C4-2B (cell line): Measurements from ENCODE around the gene SPRTN.

Experiments
- H3K27ac ChIP-seq: fragments of 450-650 bp; 2 replicates; pipeline ENCODE4 v1.5.1; 2017
- CTCF ChIP-seq: fragments of 450-650 bp; conservative IDR thresholded peaks from 2 replicates; pipeline ENCODE4 v1.5.1; 2017; ENCODE audit warnings: mild to moderate bottlenecking
- ZFX ChIP-seq: fragments of 450-650 bp; IDR thresholded peaks from 2 replicates; pipeline ENCODE4 v1.6.1; 2017

SPRTN gene

GRCh38 chr1:231396643-231397042 lies 58.5 kb downstream of the SPRTN start:
- TF ChIP-seq CTCF (no peak), ZFX (no peak)
- no peak overlapping the region for H3K27ac ChIP-seq

- no peak overlapping the region for H3K27ac ChIP-seq
- no peak for TF ChIP-seq ZFX
- no peak for TF ChIP-seq CTCF
Measured at GRCh38 chr1:231397886-231398671, 60.0 kb downstream of the SPRTN start.

GRCh38 chr1:231401478-231401877 lies 63.4 kb downstream of the SPRTN start:
- TF ChIP-seq ZFX = no peak
- TF ChIP-seq CTCF = no peak
- no peak overlapping the region for H3K27ac ChIP-seq

GRCh38 chr1:231404318-231404717 lies 66.2 kb downstream of the SPRTN start:
- TF ChIP-seq ZFX (no peak), CTCF (no peak)
- H3K27ac ChIP-seq = no peak overlapping the region
